H7 (cell line): Measurements from ENCODE around the gene DNHD1. TPM values are rescaled to one million over a fixed set of nuclear protein-coding genes. Genes with fewer than 3 reads are reported as not detected.
A peak's percentile ranks its signal among the peaks of the same experiment; 100 is the strongest.

Experiments
- DNase-seq: peaks from one replicate; pipeline ENCODE4 v3.0.0; 2012
- H3K27me3 ChIP-seq: 2 replicates; pipeline ENCODE4 v1.6.0; 2011; ENCODE audit warnings: mild to moderate bottlenecking, low read length; ENCODE audit not compliant: control insufficient read depth, insufficient read depth
- H3K36me3 ChIP-seq: replicated peaks from 2 replicates; pipeline ENCODE4 v1.5.1; 2011; ENCODE audit warnings: low read length; ENCODE audit not compliant: control insufficient read depth, insufficient read depth
- H3K4me3 ChIP-seq: 2 replicates; pipeline ENCODE4 v1.5.1; 2011; ENCODE audit warnings: low read depth, mild to moderate bottlenecking, control low read depth, low read length, moderate library complexity; ENCODE audit not compliant: insufficient read depth
- total RNA-seq: library from RNA; depleted of rRNA; stranded (reverse); fragments of >200 nt; shearing (Covaris generic); gene quantifications from 2 replicates; pipeline ENCODE4 v1.2.3, GENCODE V29; 2014

Gene DNHD1
- total RNA-seq, 1 experiment from 2014 or later, result 5.9 TPM

- H3K27me3 ChIP-seq, result no peaks in the 10 kb centered on the region
- no peaks in the 10 kb centered on the region for H3K36me3 ChIP-seq
- H3K4me3 ChIP-seq, result no peak overlapping the region
- peak; percentile 60 for DNase-seq
Measured at GRCh38 chr11:6570691-6571427, 73.8 kb downstream of the DNHD1 start.

- Histone ChIP-seq H3K27me3 (no peaks in the 10 kb centered on the region), H3K36me3 (no peaks in the 10 kb centered on the region), H3K4me3 (no peak overlapping the region)
- peak; percentile 72 for DNase-seq
Measured at GRCh38 chr11:6571434-6572008, 74.4 kb downstream of the DNHD1 start.

DNA sequence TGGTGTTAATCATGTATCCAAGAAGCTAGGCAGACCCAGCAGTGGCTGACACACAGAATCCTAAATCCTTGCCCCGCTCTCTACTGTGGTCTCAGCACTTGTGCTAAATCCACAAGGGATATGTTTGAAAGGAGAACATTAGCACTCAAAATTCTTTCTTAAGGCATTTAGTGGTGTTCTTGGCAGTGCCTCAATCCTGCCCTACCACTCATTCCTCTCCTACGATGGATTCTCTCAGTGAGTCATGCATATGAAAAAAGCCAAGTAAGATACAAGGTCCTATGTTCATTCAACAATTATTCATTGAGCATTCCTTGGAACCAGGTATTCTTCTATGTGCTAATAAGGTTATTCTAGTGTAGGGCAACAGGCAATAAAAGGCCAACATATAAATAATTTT is 75.1 kb downstream of the DNHD1 start:
- no peak overlapping the region for H3K4me3 ChIP-seq
- no peaks in the 10 kb centered on the region for H3K27me3 ChIP-seq
- no peak for DNase-seq
- H3K36me3 ChIP-seq, result no peaks in the 10 kb centered on the region

DNA sequence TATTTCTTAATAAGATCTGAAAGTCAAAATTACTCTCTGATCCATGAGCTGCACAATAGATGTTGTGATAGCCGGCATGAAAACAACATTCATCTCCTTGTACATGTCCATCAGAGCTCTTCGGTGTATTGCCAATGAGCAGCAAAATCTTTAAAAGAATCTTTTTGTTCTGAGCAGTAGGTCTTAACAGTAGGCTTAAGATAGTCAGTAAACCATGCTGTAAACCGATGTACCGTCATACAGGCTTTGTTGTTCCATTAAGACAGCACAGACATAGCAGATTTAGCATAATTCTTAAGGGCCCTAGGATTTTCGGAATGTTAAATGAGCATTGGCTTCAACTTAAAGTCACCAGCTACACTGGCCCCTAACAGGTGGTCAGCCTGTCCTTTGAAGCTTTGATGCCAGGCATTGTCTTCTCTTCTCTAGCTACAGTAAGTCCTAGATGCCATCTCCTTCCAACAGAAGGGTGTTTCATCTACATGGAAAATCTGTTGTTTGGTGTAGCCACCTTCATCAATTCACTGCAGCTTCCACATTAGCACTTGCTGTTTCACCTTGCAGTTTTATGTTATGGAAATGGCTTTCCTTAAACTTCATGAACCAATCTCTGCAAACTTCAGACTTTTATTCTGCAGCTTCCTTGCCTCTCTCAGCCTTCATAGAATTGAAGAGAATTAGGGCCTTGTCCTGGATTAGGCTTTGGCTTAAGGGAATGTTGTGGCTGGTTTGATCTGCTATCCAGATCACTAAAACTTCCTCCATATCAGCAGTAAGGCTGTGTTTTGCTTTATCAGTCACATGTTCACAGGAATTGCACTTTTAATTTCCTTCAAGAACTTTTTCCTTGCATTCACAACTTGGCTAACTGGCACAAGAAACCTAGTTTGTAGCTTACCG is 78.0 kb downstream of the DNHD1 start:
- no peak for DNase-seq
- no peaks in the 10 kb centered on the region for H3K27me3 ChIP-seq
- no peaks in the 10 kb centered on the region for H3K36me3 ChIP-seq
- no peak overlapping the region for H3K4me3 ChIP-seq

DNA sequence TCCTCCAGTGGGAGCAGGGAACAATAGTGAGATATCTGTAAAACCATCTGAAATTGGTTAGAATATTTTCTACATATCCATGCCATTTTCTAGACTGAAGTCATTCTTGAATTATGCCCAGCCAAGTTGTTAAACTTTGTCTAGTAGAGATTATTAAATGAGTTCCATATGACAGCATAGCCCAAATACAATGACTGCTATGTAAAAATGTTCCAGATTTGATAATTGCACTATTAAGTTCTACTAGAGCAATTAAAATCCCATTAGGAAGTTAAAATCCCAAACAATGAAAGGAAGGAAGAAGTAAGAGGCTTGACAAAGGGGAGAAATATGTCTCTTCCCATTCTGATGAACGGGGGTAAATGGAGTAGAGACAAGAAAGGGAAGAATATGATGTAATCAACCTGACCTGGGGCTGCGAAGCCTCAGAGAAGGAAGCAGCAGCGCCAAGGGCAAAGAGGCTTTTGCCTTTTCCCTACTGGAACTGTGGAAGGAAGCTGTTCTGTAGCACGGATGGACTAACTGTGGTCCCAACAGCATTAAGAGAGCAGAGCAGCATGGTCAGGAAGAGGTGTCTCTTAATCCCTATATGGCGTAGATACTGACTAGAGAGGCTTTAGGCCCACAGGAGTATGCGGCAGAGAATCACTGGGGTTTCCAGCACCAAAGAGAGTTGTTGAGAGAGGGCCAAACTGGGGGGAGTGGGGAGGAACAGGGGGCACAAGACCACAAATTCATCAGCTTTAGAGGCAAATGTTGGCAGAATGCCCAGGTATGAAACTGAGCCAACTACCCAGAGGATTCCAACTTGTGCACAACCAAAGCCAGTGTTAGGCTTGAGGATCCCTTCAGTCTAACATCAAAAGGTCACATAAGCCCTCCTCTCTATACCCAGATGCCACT is 79.6 kb downstream of the DNHD1 start:
- Histone ChIP-seq H3K4me3 (no peak overlapping the region), H3K27me3 (no peaks in the 10 kb centered on the region), H3K36me3 (no peaks in the 10 kb centered on the region)
- DNase-seq, result peak; percentile 26

DNA sequence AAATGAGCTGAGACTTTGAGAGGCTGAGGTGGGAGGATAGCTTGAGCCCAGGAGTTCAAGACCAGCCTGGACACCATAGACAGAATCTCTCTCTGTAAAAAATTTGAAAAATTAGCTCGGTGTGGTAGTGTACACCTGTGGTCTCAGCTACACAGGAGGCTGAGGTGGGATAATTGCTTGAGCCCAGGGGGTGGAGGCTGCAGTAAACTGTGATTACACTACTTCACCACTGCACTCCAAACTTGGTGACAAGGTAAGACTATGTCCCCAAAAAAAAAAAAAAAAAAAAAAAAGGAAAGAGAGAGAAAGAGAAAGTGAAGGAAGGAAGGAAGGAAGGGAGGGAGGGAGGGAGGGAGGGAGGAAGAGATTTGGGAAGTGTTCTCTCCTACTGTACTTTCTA is 81.1 kb downstream of the DNHD1 start:
- H3K27me3 ChIP-seq, result no peaks in the 10 kb centered on the region
- no peak for DNase-seq

GRCh38 chr11:6579681-6580080 is 82.6 kb downstream of the DNHD1 start:
- Histone ChIP-seq H3K36me3 (no peaks in the 10 kb centered on the region), H3K27me3 (no peaks in the 10 kb centered on the region), H3K4me3 (no peak overlapping the region)
- DNase-seq, result no peak

More for the DNA sequence above, 81.1 kb downstream of the DNHD1 start:
- Histone ChIP-seq H3K4me3 (no peak overlapping the region), H3K36me3 (no peaks in the 10 kb centered on the region)

DNA sequence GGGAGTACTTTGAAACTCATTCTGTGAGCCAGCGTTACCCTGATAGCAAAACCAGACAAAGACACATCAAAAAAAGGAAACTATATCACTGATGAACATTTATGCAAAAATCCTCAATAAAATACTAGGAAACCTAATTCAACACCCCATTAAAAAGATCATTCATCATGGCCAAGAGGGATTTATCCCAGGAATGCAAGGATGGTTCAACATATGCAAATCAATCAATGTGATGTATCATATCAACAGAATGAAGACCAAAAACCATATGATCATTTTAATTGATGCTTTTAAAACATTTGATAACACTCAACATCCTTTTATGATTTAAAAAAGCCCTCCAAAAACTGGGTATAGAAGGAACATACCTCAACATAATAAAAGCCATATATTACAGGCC is 86.5 kb downstream of the DNHD1 start:
- Histone ChIP-seq H3K27me3 (no peaks in the 10 kb centered on the region), H3K4me3 (no peak overlapping the region), H3K36me3 (no peaks in the 10 kb centered on the region)
- no peak for DNase-seq

GRCh38 chr11:6584528-6584927 is 87.4 kb downstream of the DNHD1 start:
- no peaks in the 10 kb centered on the region for H3K36me3 ChIP-seq
- H3K4me3 ChIP-seq, result no peak overlapping the region
- DNase-seq, result no peak
- H3K27me3 ChIP-seq, result no peaks in the 10 kb centered on the region

DNA sequence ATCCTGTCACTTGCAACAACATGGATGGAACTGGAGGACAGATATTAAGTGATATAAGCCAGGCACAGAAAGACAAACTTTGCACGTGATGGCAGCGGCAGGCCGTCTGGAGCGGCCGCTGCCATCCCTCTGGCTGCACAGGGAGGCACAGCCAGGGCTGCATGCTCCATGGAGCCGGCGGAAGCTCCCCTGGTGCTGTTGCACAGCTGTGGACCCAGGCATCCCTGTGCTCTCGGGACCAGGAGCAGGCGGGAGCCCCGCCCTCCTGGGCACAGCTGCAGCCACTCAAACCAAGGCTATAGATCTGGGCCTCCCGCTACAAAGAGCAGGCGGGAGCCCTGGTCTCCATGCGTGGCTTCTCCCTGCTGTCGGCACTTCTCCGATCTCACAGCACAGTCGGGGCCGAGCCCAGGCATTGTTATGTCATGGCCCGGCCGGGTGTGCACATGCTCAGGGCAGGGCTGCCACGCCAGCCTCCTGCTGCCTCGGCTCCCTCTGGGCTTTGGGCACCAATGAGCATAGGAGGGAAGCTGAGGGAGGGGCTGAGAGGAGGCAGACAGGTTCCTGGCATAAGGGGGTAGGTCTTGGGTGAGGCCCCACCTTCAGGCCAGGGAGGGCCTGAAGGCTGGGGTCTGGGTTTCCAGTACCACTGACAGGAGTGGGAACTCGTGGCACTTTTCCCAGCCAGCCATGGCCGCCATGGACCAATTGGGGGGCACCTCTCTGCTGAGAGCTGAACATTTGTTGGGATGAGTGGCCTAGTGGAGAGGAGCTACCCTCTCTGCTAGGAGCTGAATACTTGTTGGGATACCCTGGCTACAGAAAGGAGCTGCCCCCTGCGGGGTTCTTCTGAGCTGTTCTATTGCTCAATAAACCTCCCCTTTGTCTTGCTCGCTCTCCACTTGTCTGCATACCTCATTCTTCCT is 89.6 kb downstream of the DNHD1 start:
- Histone ChIP-seq H3K36me3 (no peaks in the 10 kb centered on the region), H3K27me3 (no peaks in the 10 kb centered on the region), H3K4me3 (peak overlapping the region; percentile 25; the same call in 1 of the 2 replicates)
- peak; percentile 45 for DNase-seq

DNA sequence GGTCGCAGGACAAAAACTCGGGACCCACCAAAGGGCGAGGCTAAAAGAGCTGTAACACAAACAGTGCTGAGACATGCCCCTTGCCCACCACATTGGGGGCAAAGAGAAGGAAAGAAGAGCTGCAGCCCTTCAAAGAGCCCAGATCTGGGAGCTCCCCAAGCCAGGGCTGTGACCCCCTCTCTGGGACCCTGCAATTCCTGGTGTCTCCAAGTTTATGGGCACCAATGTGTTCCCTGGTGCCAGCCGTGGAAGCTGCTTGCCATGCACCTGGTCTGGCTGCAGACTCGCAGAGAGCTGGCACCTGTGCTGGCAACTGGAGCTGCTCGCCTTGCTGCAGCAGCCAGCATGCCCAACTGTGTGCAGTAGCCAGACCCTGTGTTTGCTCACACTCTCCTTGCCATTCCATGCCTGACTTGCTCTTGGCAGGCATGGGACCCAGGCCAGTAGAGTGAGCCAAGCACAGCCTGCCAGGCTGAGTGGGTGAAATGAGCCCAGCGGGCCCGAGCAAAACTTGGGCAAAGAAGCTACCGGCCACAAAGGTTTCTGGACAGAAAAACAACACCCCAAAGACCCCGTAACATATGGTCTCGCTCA is 90.4 kb downstream of the DNHD1 start:
- Histone ChIP-seq H3K27me3 (no peaks in the 10 kb centered on the region), H3K4me3 (no peak overlapping the region), H3K36me3 (no peaks in the 10 kb centered on the region)
- no peak for DNase-seq

DNA sequence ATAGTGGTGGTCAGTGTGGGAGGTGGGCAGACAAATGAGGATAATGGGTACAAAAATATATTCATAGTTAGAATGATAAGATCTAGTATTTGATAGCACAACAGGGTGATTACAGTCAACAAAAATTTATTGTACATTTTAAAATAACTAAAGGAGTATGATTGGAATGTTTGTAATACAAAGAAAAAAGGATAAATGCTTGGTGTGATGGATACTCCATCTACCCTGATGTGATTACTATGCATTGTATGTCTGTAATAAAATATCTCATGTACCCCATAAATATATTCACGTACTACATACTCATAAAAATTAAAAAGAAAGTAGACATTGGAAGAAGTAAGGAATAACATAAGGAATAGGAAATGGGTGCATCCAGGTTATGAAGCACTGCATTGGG is 90.9 kb downstream of the DNHD1 start:
- no peak for DNase-seq
- Histone ChIP-seq H3K4me3 (no peak overlapping the region), H3K36me3 (no peaks in the 10 kb centered on the region), H3K27me3 (no peaks in the 10 kb centered on the region)

DNA sequence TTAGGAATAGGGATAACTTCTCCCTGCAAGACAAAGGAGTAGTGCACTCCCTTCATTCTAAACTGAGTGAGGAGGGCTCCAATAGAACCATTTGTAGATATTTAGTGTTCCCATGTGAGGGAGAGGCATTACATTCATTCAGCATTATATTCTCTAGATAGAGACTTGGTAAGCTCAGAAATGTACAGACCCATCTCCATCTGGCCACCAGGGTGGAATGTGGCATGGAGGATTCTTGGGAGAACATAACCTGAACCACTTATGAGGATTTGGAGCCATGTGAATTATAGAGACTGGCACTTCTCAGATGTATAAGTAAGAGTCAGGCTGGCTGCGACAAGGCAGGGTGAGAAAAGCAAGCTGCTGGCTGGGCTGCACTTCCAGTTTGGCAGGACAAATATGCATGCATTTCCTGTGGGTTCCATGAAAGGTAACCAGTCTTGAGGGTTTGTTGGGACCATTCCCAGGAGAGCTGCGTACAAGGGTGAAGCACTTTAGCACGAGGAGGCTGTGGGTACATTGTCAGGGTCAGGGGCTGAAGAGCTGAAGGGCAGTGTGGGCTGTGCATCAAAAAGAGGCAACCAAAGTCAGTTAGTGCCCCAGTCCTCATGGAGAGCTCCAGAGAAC is 97.2 kb downstream of the DNHD1 start:
- Histone ChIP-seq H3K27me3 (no peaks in the 10 kb centered on the region), H3K36me3 (no peaks in the 10 kb centered on the region; the same call in 1 of the 2 replicates), H3K4me3 (no peak overlapping the region)
- no peak for DNase-seq
